Measurements from ENCODE around the gene NRP2.

The NRP2 gene

DNA sequence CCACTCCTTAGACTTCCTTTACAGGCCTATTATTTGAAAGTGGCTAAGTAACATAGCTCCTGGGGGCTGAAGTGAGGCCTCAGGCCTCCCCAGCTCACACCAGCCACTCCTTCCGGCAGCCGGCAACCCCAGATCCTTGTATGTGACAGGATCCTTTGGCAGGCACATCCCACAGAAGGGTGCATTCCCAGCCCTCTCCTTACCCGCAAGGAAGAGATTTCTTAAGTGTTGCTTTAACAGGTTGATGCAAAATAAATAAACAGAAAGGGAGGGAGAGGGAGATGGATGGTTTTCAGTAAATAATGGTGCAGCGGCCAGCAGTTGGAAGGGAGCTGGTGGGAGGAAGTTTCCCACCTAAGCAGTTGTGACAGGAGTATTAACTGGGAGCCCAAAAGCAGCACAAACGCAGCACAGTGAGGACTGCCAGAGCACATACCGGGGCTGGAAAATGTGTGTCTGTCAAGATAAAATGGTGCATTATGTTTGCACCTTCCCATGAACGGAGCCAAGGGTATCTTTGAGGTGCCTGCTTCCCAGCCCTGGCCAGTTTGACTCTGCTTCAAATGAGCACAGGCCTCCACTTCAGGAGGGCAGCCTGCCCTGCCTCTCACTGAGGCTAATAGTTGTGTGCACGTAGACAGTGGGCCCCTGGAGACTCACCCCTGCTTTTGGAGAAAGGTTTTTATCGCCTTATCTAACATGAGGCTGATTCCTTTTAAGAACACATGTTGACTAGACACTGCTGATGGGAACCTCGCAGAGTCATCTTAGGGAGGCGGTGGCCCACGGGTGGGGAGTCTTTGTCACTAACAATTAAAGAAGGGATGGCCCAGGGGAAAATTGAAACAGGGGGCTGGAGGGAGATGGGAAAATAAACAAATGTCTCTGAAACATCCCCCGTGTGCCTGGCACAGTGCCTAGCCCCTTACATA, 32.8 kb downstream of the NRP2 start:
- no peak for TF ChIP-seq Cebpa-rat (IDR thresholded peaks at IDR 0.05)
- H3K4me3 ChIP-seq, result no peak overlapping the region; a peak in 1 of 20 replicates

DNA sequence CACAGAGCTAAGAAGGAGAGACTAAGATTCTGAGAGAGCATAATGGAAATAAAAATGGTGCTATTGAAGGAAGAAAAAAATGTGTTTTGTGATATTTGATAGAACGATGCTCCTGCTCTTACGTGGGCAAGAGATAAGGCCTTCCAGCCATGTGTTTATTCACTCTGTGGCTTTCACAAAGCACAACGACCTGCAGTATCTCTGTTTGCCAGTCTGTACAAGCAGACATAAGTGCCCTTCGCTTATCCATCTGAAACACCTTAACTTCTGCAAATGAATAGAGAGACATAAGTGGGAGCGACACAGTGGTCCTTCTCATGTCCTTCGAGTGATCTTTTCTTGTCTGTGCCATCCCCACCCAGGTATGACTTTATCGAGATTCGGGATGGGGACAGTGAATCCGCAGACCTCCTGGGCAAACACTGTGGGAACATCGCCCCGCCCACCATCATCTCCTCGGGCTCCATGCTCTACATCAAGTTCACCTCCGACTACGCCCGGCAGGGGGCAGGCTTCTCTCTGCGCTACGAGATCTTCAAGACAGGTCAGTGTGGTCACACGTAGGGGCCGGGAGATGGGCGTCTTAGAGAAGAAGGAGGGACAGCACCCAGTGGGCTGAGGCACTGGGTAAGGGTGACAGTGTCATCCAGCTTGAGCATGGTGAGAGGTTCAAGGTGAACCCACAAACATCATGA, 33.7 kb downstream of the NRP2 start:
- Histone ChIP-seq H3K4me1 (peaks cover 35 to 69% (median 42%) of the 10 kb centered on the region in 10 experiments), H3K9ac (no peak overlapping the region), H4K20me1 (no peaks in the 10 kb centered on the region), H3K27me3 (0 out of 22 replicates have a peak, but pooled peaks cover 0 to 3% (median 0%) of the 10 kb centered on the region in 11 experiments), H3K4me2 (peak overlapping the region; percentile 72 to 91 (median 85); a peak in 18 of 22 replicates), H3K9me3 (replicated peaks in 1 of 11) (no peaks in the 10 kb centered on the region), H3K4me3 (no peak overlapping the region), H3K27ac (peak overlapping the region in 6 of 11 experiments; percentile 78 to 91 (median 88); a peak in 6 of 22 replicates), H3K36me3 (peaks cover 0 to 30% (median 0%) of the 10 kb centered on the region in 11 experiments; a peak in 3 of 22 replicates)
- no peak for TF ChIP-seq Cebpa-rat (IDR thresholded peaks at IDR 0.05)

More for the DNA sequence above, 32.8 kb downstream of the NRP2 start:
- Histone ChIP-seq H3K4me2 (peak overlapping the region; percentile 72 to 91 (median 85)), H3K36me3 (peaks cover 0 to 25% (median 0%) of the 10 kb centered on the region in 11 experiments; a peak in 3 of 22 replicates), H3K27ac (peak overlapping the region; percentile 43 to 91 (median 83); a peak in 21 of 22 replicates), H3K4me1 (peaks cover 35 to 61% (median 42%) of the 10 kb centered on the region in 10 experiments), H3K9ac (peak overlapping the region; percentile 21 to 75 (median 69); a peak in 20 of 22 replicates), H3K27me3 (0 out of 22 replicates have a peak, but pooled peaks cover 0 to 3% (median 0%) of the 10 kb centered on the region in 11 experiments), H3K9me3 (replicated peaks in 1 of 11) (no peaks in the 10 kb centered on the region), H4K20me1 (no peaks in the 10 kb centered on the region)

DNA sequence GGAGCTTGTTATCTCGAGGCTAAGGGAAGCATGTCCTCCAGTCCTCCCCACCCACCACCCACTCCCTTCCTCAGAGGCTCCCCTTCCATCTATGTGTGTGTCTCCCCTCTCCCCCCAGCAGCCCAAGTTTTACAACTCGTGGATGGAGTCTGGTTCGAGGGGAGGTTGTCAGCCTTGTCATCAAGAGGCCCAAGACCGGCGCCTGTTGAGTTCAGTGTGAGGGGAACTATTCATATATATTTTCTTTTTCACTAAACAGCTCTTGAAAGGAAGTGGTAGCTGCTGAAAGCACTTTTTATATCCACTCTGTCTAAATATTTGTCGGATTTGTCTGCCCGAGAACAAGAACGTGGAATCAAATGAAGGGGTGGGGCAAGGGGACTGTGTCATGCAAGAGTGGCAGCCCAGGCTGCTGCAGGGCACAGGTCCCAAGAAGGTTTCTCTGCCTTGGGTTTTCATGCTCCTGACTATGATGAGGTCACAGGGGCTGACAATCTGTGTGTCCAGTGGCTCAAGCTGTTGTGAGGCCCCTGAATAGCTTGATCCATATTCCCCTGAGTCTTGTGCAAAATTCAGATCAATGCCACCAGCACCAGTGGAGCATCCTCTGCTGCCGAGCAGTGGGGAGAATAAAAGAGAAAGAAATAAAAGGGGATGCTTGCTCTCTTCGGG, 35.0 kb downstream of the NRP2 start:
- H3K27ac ChIP-seq, result no peak overlapping the region
- TF ChIP-seq Cebpa-rat (IDR thresholded peaks at IDR 0.05), result no peak

DNA sequence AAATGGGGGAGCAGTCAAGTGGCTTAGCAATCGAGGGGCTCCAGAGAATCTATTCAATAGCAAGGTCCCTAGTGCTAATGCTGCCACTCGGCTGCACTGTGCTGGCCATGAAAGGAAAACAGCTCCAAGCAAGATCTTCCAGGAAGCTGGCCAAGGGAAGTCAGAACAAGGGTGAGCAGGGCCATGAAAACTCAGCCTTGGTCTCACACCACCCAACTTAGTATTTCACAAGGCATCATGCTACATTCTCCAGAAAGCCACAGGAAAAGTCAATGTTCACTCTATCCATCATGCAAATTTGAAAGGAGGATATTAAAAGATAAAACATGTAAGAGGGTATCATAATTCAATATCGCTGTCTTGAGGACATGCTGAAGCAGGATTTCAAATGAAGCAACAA, 35.7 kb downstream of the NRP2 start:
- Histone ChIP-seq H3K27ac (no peak overlapping the region), H3K4me1 (peaks cover 26 to 74% (median 47%) of the 10 kb centered on the region in 10 experiments), H3K36me3 (peaks cover 0 to 30% (median 0%) of the 10 kb centered on the region in 11 experiments; a peak in 3 of 22 replicates), H3K4me3 (no peak overlapping the region), H3K27me3 (0 out of 22 replicates have a peak, but pooled peaks cover 0 to 3% (median 0%) of the 10 kb centered on the region in 11 experiments), H3K4me2 (peak overlapping the region in 1 of 11 experiments; percentile 28; a peak in 1 of 22 replicates), H4K20me1 (no peaks in the 10 kb centered on the region; a peak in 1 of 22 replicates), H3K9me3 (replicated peaks in 1 of 11) (no peaks in the 10 kb centered on the region), H3K9ac (no peak overlapping the region)
- no peak for TF ChIP-seq Cebpa-rat (IDR thresholded peaks at IDR 0.05)

More for the DNA sequence above, 35.0 kb downstream of the NRP2 start:
- peaks cover 0 to 30% (median 0%) of the 10 kb centered on the region in 11 experiments; a peak in 3 of 22 replicates for H3K36me3 ChIP-seq
- no peaks in the 10 kb centered on the region for H3K9me3 ChIP-seq (replicated peaks in 1 of 11)
- 0 out of 22 replicates have a peak, but pooled peaks cover 0 to 3% (median 0%) of the 10 kb centered on the region in 11 experiments for H3K27me3 ChIP-seq
- H3K4me3 ChIP-seq, result no peak overlapping the region
- peaks cover 33 to 74% (median 50%) of the 10 kb centered on the region in 10 experiments for H3K4me1 ChIP-seq
- peak overlapping the region in 2 of 11 experiments; percentile 21 to 28; a peak in 3 of 22 replicates for H3K4me2 ChIP-seq
- H3K9ac ChIP-seq, result no peak overlapping the region
- no peaks in the 10 kb centered on the region; a peak in 1 of 22 replicates for H4K20me1 ChIP-seq

DNA sequence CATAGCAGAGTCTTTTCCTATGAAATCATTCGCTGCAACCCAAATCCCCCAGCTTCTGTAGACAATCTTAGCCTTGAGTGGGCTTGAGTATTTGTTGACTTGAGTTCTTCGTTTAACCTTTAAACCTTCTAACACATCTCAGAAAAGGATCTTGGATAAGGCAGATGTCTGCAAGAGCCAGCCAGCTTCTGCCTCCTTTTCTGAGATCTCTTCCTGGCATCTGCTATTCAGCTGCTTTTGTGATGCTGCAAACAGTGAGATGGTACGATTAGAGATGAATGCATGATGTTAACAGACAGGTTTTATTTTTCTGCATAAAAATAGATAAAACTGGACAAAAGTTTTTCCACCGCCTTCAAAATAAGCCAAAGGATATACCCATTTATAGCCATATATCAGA, 37.5 kb downstream of the NRP2 start:
- H3K9me3 ChIP-seq (replicated peaks in 1 of 11), result no peaks in the 10 kb centered on the region
- peaks cover 11 to 71% (median 32%) of the 10 kb centered on the region in 10 experiments for H3K4me1 ChIP-seq
- H3K4me2 ChIP-seq, result no peak overlapping the region
- TF ChIP-seq Cebpa-rat (IDR thresholded peaks at IDR 0.05), result no peak
- H3K36me3 ChIP-seq, result peaks cover 0 to 45% (median 0%) of the 10 kb centered on the region in 11 experiments; a peak in 3 of 22 replicates
- H3K27me3 ChIP-seq, result 0 out of 22 replicates have a peak, but pooled peaks cover 0 to 3% (median 0%) of the 10 kb centered on the region in 11 experiments
- H4K20me1 ChIP-seq, result no peaks in the 10 kb centered on the region; a peak in 1 of 22 replicates
- H3K27ac ChIP-seq, result no peak overlapping the region
- H3K9ac ChIP-seq, result no peak overlapping the region
- no peak overlapping the region for H3K4me3 ChIP-seq

DNA sequence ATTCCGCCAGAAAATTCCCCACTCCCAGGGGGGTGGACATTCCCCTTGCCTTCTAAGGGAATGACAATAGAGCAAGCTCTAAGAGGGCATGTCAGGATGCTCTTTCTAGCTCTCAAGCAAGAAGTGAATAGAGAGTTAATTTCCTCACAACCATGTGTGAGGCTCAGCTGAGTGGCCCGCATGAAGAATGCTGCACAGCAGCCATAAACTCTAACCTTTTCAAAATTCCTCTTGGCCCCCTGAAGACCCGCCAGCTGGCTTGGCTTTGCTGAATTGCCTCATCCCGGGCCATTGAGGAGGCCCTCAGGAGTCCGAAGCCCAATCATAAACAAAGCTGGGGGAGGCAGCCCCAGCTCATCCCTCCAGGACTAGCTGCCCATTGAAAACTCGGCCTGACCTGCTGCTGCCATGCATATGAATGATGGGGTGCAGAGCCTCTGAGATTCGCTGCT, 38.2 kb downstream of the NRP2 start:
- H3K4me3 ChIP-seq, result no peak overlapping the region
- H3K4me1 ChIP-seq, result peaks cover 5 to 64% (median 26%) of the 10 kb centered on the region in 10 experiments
- H4K20me1 ChIP-seq, result no peaks in the 10 kb centered on the region; a peak in 1 of 22 replicates
- 0 out of 22 replicates have a peak, but pooled peaks cover 0 to 3% (median 0%) of the 10 kb centered on the region in 11 experiments for H3K27me3 ChIP-seq
- H3K9me3 ChIP-seq (replicated peaks in 1 of 11), result no peaks in the 10 kb centered on the region
- peak overlapping the region in 2 of 11 experiments; percentile 74 to 86; a peak in 4 of 22 replicates for H3K4me2 ChIP-seq
- H3K27ac ChIP-seq, result no peak overlapping the region
- H3K9ac ChIP-seq, result no peak overlapping the region
- peaks cover 0 to 52% (median 0%) of the 10 kb centered on the region in 11 experiments; a peak in 3 of 22 replicates for H3K36me3 ChIP-seq
- no peak for TF ChIP-seq Cebpa-rat (IDR thresholded peaks at IDR 0.05)

DNA sequence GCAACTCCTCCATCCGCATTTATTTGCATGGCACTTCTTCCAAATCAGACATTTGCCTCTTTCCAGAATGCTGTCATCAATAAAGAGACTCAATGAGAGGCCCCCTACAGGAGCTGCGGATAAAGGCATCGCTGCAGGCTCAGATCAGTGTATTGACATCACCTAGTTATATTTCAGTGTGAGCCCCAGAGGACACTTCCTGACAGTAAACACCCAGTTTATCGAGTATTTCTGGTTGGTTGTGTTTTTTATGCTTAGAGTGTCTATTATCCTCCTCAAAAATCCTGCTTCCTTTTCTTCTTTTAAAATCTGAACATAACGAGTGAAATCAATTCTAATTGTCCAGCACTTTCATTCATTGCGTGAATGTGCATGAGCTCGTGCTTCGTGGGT, 38.8 kb downstream of the NRP2 start:
- Histone ChIP-seq H3K36me3 (peaks cover 0 to 53% (median 0%) of the 10 kb centered on the region in 11 experiments; a peak in 5 of 22 replicates), H4K20me1 (no peaks in the 10 kb centered on the region; a peak in 1 of 22 replicates), H3K4me2 (peak overlapping the region in 5 of 11 experiments; percentile 56 to 86 (median 74); a peak in 8 of 22 replicates), H3K9ac (no peak overlapping the region; a peak in 1 of 22 replicates), H3K9me3 (replicated peaks in 1 of 11) (no peaks in the 10 kb centered on the region), H3K27me3 (0 out of 22 replicates have a peak, but pooled peaks cover 0 to 3% (median 0%) of the 10 kb centered on the region in 11 experiments), H3K4me3 (no peak overlapping the region), H3K27ac (peak overlapping the region in 2 of 11 experiments; percentile 43 to 44; a peak in 3 of 22 replicates), H3K4me1 (peaks cover 0 to 59% (median 20%) of the 10 kb centered on the region in 10 experiments; a peak in 15 of 20 replicates)
- no peak for TF ChIP-seq Cebpa-rat (IDR thresholded peaks at IDR 0.05)

All from BLaER1 treated with 17β-estradiol and CSF1 and Interleukin-3, amounts not matched to agents 10 nM and 100 nM (cell line).